GM19463 (cell line): ENCODE measurements around the gene PASK.
A peak's percentile ranks its signal among the peaks of the same experiment; 100 is the strongest.

Experiments used
- ATAC-seq: cut with Tn5 transposase; IDR thresholded peaks from one replicate; pipeline ENCODE4 v1.9.1; 2021; ENCODE audit warnings: mild to moderate bottlenecking, moderate library complexity; ENCODE audit not compliant: unreplicated experiment

The PASK gene

DNA sequence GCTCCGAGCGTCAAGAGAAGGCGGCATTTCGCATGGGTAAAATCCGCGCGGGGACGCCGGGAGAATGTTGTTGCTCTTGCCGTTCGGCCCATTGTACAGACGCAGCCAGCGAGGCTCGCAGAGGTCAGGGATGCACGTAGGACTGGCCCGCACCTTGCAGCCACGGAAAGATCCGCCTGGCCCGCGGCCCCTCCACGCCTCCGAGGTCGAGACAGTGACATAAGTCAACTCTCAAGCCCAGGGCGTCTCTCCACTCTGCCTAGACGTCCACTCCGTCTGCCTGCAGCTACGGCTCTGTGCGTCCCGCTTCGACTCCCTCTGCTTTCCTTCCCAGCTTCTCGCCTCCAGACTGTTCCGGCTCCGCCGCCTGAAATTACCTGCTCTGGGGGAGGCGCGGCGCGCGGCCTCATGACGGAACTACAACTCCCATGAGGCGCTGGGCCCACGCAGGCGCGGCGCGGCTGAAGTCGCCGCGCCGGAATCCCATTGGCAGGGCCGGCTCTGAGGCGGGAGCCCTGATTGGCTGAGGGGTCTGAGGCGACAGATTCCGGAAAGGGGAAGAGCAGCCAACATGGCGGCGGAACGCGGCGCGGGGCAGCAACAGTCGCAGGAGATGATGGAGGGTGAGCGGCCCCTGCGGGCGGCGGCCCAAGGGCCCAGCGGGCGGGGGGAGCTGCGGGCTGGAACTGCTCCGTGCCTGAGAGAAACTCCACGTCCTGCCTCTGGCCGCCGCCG is 820 bp upstream of the PASK start, which contains the start of gene PPP1R7:
Gene PPP1R7 (plus strand): TSS at position 543 of the 735 bp plus-strand sequence. CDS start 29 bp downstream, at position 572.
- ATAC-seq: peak; percentile 79

DNA sequence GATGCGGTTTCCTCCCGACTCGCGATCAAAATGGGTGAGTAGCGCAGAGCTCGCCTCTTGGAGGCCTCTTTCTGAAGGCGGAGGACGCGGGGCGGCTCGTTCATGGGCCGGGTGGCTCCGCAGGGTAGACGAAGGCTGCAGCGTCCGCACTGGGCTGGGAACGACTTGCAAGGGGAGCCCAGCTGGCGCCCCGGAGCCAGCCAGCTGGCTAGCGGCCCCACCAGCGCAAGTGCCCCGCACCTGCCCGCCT is 328 bp upstream of the PASK start:
- peak; percentile 4 for ATAC-seq

- ATAC-seq: no peak
Measured at GRCh38 chr2:241148239-241148638, 1.0 kb downstream of the PASK start.

DNA sequence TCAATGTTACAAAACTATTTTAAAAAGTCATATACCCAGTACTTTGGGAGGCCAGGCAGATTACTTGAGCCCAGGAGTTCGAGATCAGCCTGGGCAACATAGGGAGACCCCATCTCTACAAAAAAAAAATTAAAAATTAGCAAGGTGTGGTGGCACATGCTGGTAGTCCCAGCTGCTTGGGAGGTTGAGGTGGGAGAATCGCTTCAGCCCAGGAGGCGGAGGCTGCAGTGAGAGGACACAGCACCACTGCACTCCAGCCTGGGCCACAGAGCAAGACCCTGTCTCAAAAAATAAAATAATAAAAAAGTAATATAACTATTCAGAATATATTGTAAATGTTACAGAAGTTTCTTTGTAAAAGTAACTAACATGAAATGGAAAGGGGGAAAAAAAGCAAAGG is 1.9 kb downstream of the PASK start:
- no peak for ATAC-seq

GRCh38 chr2:241146286-241146685 is 3.0 kb downstream of the PASK start:
- no peak for ATAC-seq

DNA sequence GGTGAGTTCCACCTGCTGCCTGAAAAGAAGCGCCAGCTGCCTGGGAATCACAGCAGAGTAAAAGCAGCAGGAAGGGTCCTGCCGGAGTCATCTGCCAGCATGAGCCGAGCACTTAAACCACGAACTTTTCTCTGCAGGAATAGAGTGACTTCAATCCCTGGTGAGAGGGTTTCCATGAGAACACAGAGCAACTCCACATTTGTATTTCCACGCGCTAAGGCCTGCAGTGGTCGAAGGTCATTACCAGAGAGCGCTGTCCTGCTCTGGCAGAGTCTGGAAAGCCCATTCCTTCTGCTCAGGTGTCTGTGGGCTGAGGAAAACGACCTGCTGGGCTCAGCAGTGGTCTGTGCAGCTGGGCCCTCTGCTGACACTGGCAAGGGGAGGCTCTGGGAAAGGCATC is 6.7 kb downstream of the PASK start:
- ATAC-seq: no peak

DNA sequence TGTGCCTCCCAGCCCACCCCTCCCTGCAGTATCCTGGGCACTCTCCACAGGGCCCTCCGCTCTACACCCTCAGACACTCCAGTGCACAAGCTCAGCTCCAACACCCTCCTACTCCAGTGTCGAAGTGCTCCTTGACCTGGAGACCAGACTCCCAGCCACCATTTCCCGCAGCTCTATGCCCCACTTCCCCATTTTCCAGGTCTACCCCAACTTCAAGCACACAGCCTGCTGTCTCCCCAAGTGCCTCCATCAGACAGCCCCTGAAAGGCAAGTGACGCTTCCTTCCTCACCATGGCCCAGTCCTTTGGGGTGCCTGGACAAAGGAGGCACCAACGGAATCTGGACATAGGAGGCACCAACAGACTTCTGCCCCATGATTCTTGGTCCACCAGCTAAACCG is 7.2 kb downstream of the PASK start:
- no peak for ATAC-seq

DNA sequence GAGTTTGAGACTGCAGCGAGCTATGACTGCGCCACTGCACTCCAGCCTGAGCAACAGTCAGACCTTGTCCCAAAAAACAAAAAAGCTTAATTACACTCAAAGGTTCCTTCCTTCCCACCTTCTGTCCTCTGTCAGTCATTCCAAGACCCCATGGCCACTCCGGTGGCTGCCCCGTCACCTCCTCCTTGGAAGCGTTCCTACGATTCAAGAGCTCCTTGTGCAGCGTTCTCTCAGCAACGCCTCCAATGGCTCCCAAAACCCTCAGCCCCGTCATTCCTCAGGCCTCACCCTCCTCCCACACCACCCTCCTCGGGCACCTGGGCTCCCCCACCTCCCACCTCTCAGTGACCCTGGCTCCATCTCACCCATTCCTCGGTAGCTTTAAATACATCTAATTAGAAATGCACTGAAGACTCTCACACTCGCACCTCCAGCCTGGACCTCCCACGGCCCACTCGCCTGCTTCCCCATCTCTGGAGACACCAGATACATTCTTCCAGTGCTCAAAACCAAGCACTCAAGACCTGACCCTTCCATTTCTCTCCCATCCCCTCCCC is 8.0 kb downstream of the PASK start:
- ATAC-seq: no peak

GRCh38 chr2:241140445-241140840 is 8.8 kb downstream of the PASK start:
- no peak for ATAC-seq

DNA sequence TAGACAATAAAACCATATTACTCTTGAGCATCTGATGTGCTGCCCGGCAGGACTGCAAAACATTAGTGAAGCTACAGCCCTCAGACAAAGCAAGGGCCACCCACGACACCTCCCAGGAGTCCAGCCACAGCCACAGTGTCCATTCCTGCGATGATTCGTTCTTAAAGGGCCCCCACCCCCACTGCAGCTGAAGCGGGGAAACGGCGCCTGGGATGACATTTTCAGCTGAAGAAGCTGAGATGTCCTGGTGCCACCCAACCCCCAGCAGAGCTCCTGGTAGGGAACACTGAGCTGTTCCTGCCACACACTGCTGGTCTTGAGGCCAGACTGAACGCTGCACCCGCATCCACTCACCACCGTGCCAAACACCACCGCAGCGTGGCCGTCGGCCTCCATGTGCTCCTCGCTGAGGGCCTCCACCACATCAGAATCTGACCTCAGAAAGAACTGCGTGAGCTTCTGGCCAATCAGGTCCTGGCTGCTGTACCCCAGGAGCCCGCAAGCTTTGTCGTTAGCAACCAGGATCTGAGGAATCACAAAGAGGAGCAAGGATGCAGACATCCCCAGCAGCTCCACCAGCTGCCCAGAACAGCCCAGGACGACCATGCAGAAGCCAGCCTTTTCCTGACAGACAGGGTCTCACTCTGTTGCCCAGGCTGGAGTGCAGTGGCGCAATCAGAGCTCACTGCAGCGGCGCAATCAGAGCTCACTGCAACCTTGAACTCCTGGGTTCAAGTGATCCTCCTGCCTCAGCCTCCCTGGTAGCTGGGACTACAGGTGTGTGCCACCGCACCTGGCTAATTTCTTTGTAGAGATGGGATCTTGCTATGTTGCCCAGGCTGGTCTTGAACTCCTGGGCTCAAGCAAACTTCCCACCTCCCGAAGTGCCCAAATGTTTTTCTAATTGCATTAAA is 9.5 kb downstream of the PASK start:
- ATAC-seq: no peak

GRCh38 chr2:241138471-241138870 is 10.8 kb downstream of the PASK start:
- ATAC-seq: no peak

- no peak for ATAC-seq
Measured at GRCh38 chr2:241137276-241138190, 11.7 kb downstream of the PASK start.

GRCh38 chr2:241136661-241137260 is 12.5 kb downstream of the PASK start:
- no peak for ATAC-seq

- no peak for ATAC-seq
Measured at GRCh38 chr2:241136191-241136590, 13.1 kb downstream of the PASK start.

DNA sequence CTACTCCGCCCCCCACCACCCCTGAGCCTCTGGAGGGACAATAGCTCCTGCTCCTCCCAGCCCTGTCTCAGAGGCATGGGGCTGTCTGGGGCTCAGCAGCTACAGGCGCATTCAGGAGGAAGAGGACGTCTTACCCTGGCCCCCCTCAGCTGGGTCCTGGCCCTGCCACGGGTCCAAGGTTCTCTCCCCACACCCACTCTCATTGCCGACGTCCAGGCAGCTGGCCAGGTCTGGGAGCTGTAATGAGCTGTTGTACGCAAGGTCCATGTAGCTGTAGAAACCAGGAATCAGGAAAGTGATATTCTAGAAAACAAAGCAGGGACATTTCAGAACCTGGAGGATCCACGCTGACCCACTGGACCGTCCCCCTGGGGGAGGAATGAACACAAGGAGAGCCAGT is 13.5 kb downstream of the PASK start:
- ATAC-seq: no peak

DNA sequence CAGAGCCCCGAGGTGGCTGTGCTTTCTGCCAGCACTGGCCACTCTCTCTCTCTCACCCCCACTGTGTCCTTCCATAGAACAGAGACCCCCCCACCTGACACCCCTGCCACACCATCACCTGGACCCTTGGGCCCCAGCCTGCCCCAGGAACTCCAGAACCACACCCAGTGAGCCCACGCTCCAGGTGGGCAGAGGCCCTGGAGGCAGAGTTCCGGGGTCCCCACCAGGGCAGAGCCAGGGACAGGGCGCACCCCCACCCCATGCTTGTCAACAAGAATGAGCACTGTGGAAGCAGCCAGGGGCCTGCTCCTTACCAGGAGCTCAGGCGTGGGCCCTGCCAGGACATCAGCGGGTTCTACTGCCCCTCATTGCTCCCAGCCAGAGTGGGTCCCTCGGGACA is 14.6 kb downstream of the PASK start:
- ATAC-seq: no peak

- ATAC-seq: no peak
Measured at GRCh38 chr2:241133436-241133820, 15.8 kb downstream of the PASK start.

- no peak for ATAC-seq
Measured at GRCh38 chr2:241132538-241133435, 16.5 kb downstream of the PASK start.

DNA sequence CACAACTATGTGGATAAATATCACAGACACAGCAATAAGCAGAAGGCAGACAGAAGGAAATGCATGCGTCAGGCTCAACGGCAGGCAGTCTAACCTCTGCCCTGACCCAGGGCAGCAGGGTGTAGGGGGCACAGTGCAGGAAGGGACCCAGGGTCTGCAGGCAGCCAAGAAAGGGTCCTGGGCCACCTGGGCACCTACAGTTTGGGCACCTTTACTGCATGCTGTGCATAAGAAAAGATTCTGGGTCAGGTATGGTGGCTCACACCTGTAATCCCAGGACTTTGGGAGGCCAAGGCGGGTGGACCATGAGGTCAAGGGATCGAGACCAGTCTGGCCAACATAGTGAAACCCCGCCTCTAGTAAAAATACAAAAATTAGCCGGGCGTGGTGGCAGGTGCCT is 17.7 kb downstream of the PASK start:
- no peak for ATAC-seq

- ATAC-seq: no peak
Measured at GRCh38 chr2:241130316-241130715, 19.0 kb downstream of the PASK start.
